ENCODE data around the gene CD276. TPM values are rescaled to one million over a fixed set of nuclear protein-coding genes. Genes with fewer than 3 reads are reported as not detected.
A peak's percentile ranks its signal among the peaks of the same experiment; 100 is the strongest.

CD276 gene
- total RNA-seq, 2 experiments from 2014 or later = not detected

- intact Hi-C loops (cut with micrococcal nuclease; ENCODE audit: unreplicated experiment) = no loop called here
- ChIA-PET POLR2A (no interaction called here), CTCF (ENCODE audit: unreplicated experiment) (no interaction called here)
- no peak for DNase-seq (ENCODE audit: low spot score)
- Histone ChIP-seq H3K9me2 (ENCODE audit: insufficient read depth, low read length) (no peaks in the 10 kb centered on the region), H2AFZ (ENCODE audit: low read length) (no peak overlapping the region), H3K4me1 (ENCODE audit: insufficient read depth, low read length, poor library complexity, severe bottlenecking) (no peaks in the 10 kb centered on the region), H3K36me3 (ENCODE audit: insufficient read depth, low read length) (no peaks in the 10 kb centered on the region), H3K4me2 (ENCODE audit: low read length) (no peak overlapping the region), H3K4me3 (ENCODE audit: low read depth, low read length, poor library complexity, severe bottlenecking) (no peak overlapping the region), H3K79me2 (ENCODE audit: insufficient read depth, low read depth, low read length) (no peaks in the 10 kb centered on the region), H3K27ac (ENCODE audit: low read depth, low read length, poor library complexity, severe bottlenecking) (no peak overlapping the region), H4K20me1 (ENCODE audit: insufficient read depth, low read length) (no peaks in the 10 kb centered on the region), H3K9me3 (ENCODE audit: low read length) (no peaks in the 10 kb centered on the region)
- BruUV-seq (replicated peaks) = no TSS peak
- TF ChIP-seq EZH2phosphoT487 (IDR thresholded peaks at IDR 0.05; ENCODE audit: borderline replicate concordance, low read depth, low read length) = no peak
- TF ChIP-seq, protein P1, sequence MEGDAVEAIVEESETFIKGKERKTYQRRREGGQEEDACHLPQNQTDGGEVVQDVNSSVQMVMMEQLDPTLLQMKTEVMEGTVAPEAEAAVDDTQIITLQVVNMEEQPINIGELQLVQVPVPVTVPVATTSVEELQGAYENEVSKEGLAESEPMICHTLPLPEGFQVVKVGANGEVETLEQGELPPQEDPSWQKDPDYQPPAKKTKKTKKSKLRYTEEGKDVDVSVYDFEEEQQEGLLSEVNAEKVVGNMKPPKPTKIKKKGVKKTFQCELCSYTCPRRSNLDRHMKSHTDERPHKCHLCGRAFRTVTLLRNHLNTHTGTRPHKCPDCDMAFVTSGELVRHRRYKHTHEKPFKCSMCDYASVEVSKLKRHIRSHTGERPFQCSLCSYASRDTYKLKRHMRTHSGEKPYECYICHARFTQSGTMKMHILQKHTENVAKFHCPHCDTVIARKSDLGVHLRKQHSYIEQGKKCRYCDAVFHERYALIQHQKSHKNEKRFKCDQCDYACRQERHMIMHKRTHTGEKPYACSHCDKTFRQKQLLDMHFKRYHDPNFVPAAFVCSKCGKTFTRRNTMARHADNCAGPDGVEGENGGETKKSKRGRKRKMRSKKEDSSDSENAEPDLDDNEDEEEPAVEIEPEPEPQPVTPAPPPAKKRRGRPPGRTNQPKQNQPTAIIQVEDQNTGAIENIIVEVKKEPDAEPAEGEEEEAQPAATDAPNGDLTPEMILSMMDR (conservative IDR thresholded peaks at IDR 0.05; ENCODE audit: low read length) = no peak
Observed at GRCh38 chr15:73660455-73660854, 23.7 kb upstream of the CD276 start.

DNA sequence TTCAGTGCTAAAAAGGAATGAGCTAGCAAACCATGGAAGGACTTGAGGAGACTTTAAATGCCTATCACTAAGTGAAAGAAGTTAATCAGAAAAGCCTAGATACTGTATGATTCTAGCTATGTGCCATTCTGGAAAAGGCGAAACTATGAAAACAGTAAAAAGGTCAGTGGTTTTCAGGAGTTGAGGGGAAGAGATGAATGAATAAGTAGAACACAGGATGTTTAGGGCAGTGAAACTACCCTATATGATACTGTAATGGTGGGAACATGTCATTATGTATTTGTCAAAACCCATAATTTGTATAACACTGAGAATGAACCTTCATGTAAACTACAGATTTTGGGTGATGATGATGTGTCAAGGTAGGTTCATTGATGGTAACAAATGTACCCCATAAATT is 9.6 kb upstream of the CD276 start:
- POLR2A ChIA-PET = no interaction called here
- H3K4me2 ChIP-seq (ENCODE audit: low read length) = no peak overlapping the region
- H3K9me3 ChIP-seq (ENCODE audit: low read length) = no peaks in the 10 kb centered on the region
- no peak overlapping the region for H2AFZ ChIP-seq (ENCODE audit: low read length)
- H3K9me2 ChIP-seq (ENCODE audit: insufficient read depth, low read length) = no peaks in the 10 kb centered on the region
- no peaks in the 10 kb centered on the region for H3K79me2 ChIP-seq (ENCODE audit: insufficient read depth, low read depth, low read length)
- CTCF ChIA-PET (ENCODE audit: unreplicated experiment) = no interaction called here
- no TSS peak for BruUV-seq (replicated peaks)
- no peak for DNase-seq (ENCODE audit: low spot score)
- H3K36me3 ChIP-seq (ENCODE audit: insufficient read depth, low read length) = no peaks in the 10 kb centered on the region
- no peaks in the 10 kb centered on the region for H3K4me1 ChIP-seq (ENCODE audit: insufficient read depth, low read length, poor library complexity, severe bottlenecking)
- TF ChIP-seq, protein P1 (conservative IDR thresholded peaks at IDR 0.05; ENCODE audit: low read length) = no peak
- no peak for TF ChIP-seq EZH2phosphoT487 (IDR thresholded peaks at IDR 0.05; ENCODE audit: borderline replicate concordance, low read depth, low read length)
- intact Hi-C loops (cut with micrococcal nuclease; ENCODE audit: unreplicated experiment) = no loop called here
- no peak overlapping the region for H3K27ac ChIP-seq (ENCODE audit: low read depth, low read length, poor library complexity, severe bottlenecking)
- H3K4me3 ChIP-seq (ENCODE audit: low read depth, low read length, poor library complexity, severe bottlenecking) = no peak overlapping the region
- no peaks in the 10 kb centered on the region for H4K20me1 ChIP-seq (ENCODE audit: insufficient read depth, low read length)

- BruUV-seq (replicated peaks) = no TSS peak
Observed at GRCh38 chr15:73677146-73677607, 7.0 kb upstream of the CD276 start.

More at GRCh38 chr15:73677146-73677607, 7.0 kb upstream of the CD276 start:
- H3K36me3 ChIP-seq (ENCODE audit: insufficient read depth, low read length) = no peaks in the 10 kb centered on the region
- H3K9me3 ChIP-seq (ENCODE audit: low read length) = no peaks in the 10 kb centered on the region
- H3K4me3 ChIP-seq (ENCODE audit: low read depth, low read length, poor library complexity, severe bottlenecking) = no peak overlapping the region
- H3K27ac ChIP-seq (ENCODE audit: low read depth, low read length, poor library complexity, severe bottlenecking) = no peak overlapping the region
- H4K20me1 ChIP-seq (ENCODE audit: insufficient read depth, low read length) = no peaks in the 10 kb centered on the region
- CTCF ChIA-PET (ENCODE audit: unreplicated experiment) = interaction anchor here (1.1 to 1.5 kb wide), 2 partner anchors 23 to 27 kb away, joined by 3 to 5 read pairs; no protein-coding TSS in a partner anchor
- H3K79me2 ChIP-seq (ENCODE audit: insufficient read depth, low read depth, low read length) = no peaks in the 10 kb centered on the region
- H3K4me1 ChIP-seq (ENCODE audit: insufficient read depth, low read length, poor library complexity, severe bottlenecking) = no peaks in the 10 kb centered on the region
- intact Hi-C loops (cut with micrococcal nuclease; ENCODE audit: unreplicated experiment) = loop anchor here (1.0 kb wide), 1 partner anchor 23 kb away; no protein-coding TSS in a partner anchor
- H3K4me2 ChIP-seq (ENCODE audit: low read length) = no peak overlapping the region
- POLR2A ChIA-PET = no interaction called here
- TF ChIP-seq, protein P1 (conservative IDR thresholded peaks at IDR 0.05; ENCODE audit: low read length) = peak; percentile 84
- no peak for TF ChIP-seq EZH2phosphoT487 (IDR thresholded peaks at IDR 0.05; ENCODE audit: borderline replicate concordance, low read depth, low read length)
- DNase-seq (ENCODE audit: low spot score) = peak; percentile 50
- no peaks in the 10 kb centered on the region for H3K9me2 ChIP-seq (ENCODE audit: insufficient read depth, low read length)
- H2AFZ ChIP-seq (ENCODE audit: low read length) = no peak overlapping the region

Data from OCI-LY7 (cell line).